Ovary (tissue), 3 donors: ENCODE data around the gene STAT4.

Experiments used
- EP300 ChIP-seq: sonication (generic); formaldehyde crosslinking; IDR thresholded peaks from one replicate; pipeline ENCODE4 v1.6.1; 2017; ENCODE audit warnings: antibody characterized with exemption
- POLR2A ChIP-seq: fragments of 450-650 bp; IDR thresholded peaks from one replicate; pipeline ENCODE4 v1.6.1; 2017; ENCODE audit warnings: antibody characterized with exemption, mild to moderate bottlenecking, moderate library complexity
- TF ChIP-seq, protein P1 (sequence below), 3 donors: fragments of 450-650 bp in 2 of 3; fragments of 200-600 bp in 1 of 3; IDR thresholded peaks; one replicate each; pipeline versions ENCODE4 v1.5.1 to v1.8.0; 2016 to 2022; ENCODE audit warnings: antibody characterized with exemption in 3 of 3, mild to moderate bottlenecking in 1 of 3
- donor health status: DM: no; HTN: no; CAD: no.

DNA sequence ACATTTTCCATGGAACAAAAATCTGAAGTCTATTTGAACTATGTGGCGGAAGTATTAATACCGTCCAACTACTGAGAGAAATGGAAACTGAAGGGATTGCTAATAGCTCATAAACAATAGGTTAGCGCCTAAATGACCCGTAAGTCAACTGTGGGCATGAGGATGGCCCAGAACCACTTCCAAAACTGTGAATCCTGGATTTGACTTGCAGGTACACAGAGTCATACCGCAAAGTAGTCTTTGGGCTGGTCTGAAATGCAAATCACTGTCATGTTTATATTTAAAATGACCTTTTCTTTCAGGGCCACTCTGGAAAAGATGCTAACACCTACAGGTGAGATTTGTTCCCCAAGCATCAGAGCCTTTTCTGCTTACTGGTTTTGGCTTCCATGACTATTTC, 50.6 kb downstream of the STAT4 start:
- TF ChIP-seq EP300 (no peak), POLR2A (no peak)
- TF ChIP-seq, protein P1, sequence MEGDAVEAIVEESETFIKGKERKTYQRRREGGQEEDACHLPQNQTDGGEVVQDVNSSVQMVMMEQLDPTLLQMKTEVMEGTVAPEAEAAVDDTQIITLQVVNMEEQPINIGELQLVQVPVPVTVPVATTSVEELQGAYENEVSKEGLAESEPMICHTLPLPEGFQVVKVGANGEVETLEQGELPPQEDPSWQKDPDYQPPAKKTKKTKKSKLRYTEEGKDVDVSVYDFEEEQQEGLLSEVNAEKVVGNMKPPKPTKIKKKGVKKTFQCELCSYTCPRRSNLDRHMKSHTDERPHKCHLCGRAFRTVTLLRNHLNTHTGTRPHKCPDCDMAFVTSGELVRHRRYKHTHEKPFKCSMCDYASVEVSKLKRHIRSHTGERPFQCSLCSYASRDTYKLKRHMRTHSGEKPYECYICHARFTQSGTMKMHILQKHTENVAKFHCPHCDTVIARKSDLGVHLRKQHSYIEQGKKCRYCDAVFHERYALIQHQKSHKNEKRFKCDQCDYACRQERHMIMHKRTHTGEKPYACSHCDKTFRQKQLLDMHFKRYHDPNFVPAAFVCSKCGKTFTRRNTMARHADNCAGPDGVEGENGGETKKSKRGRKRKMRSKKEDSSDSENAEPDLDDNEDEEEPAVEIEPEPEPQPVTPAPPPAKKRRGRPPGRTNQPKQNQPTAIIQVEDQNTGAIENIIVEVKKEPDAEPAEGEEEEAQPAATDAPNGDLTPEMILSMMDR (IDR thresholded peaks at IDR 0.05), result no peak
